Measurements from ENCODE around the gene PRR15. TPM values are rescaled to one million over a fixed set of nuclear protein-coding genes. Genes with fewer than 3 reads are reported as not detected.

PRR15 gene
- total RNA-seq, 1 experiment from 2014 or later = 2.9 TPM

GRCh38 chr7:29598137-29598536 lies 34.5 kb downstream of the PRR15 start (continued):
- TF ChIP-seq REST (IDR thresholded peaks at IDR 0.05; ENCODE audit: low read depth) = no peak
- TF ChIP-seq SP1 (IDR thresholded peaks at IDR 0.05; ENCODE audit: low read depth) = no peak
- no peak for TF ChIP-seq EZH2phosphoT487 (IDR thresholded peaks at IDR 0.05; ENCODE audit: borderline replicate concordance)
- no peak for TF ChIP-seq ELF1 (IDR thresholded peaks at IDR 0.05; ENCODE audit: borderline replicate concordance, low read depth)
- TF ChIP-seq EZH2 (IDR thresholded peaks at IDR 0.05) = no peak
- TF ChIP-seq CTCF (IDR thresholded peaks at IDR 0.05 in 2 of 3, conservative IDR thresholded peaks at IDR 0.05 in 1 of 3; ENCODE audit: borderline replicate concordance in 1 of 3, insufficient read depth in 1 of 3, low read depth in 2 of 3, low read length in 2 of 3) = no peak
- TF ChIP-seq YY1 (IDR thresholded peaks at IDR 0.05; ENCODE audit: extremely low read depth, insufficient replicate concordance, low read depth, low read length) = no peak

GRCh38 chr7:29598613-29599012 lies 35.0 kb downstream of the PRR15 start:
- RAD21 ChIA-PET (ENCODE audit: low non-redundant PET in 1 of 2, low total read pairs in 2 of 2, uncharacterized antibody in 2 of 2, unreplicated experiment in 2 of 2) = no interaction called here
- no peak for ATAC-seq
- TF ChIP-seq RAD21 (IDR thresholded peaks at IDR 0.05; ENCODE audit: low read depth) = no peak
- no peak for TF ChIP-seq ZFX (IDR thresholded peaks at IDR 0.05)
- TF ChIP-seq EZH2 (IDR thresholded peaks at IDR 0.05) = no peak
- no peak for TF ChIP-seq TCF7L2 (IDR thresholded peaks at IDR 0.05; ENCODE audit: borderline replicate concordance, extremely low read depth, insufficient read depth, insufficient read length)
- no peak for TF ChIP-seq YY1 (IDR thresholded peaks at IDR 0.05; ENCODE audit: extremely low read depth, insufficient replicate concordance, low read depth, low read length)
- Histone ChIP-seq H3K36me3 (ENCODE audit: control insufficient read depth in 1 of 2, insufficient read depth in 2 of 2, low read length in 2 of 2) (no peaks in the 10 kb centered on the region), H3K27me3 (ENCODE audit: insufficient read depth, low read length) (no peaks in the 10 kb centered on the region), H2AFZ (ENCODE audit: low read depth, low read length, poor library complexity, severe bottlenecking) (no peak overlapping the region), H3K4me2 (ENCODE audit: low read length) (no peak overlapping the region), H3K79me2 (ENCODE audit: insufficient read depth, low read length) (no peaks in the 10 kb centered on the region), H3K9me3 (ENCODE audit: control insufficient read depth in 1 of 2, insufficient read depth in 1 of 2, low read depth in 1 of 2, low read length in 2 of 2) (no peaks in the 10 kb centered on the region), H3K4me3 (replicated peaks in 1 of 2; ENCODE audit: low read depth in 1 of 2, low read length in 2 of 2) (no peak overlapping the region), H4K20me1 (ENCODE audit: insufficient read depth) (no peaks in the 10 kb centered on the region), H3K27ac (ENCODE audit: low read depth, low read length) (no peak overlapping the region), H3K4me1 (ENCODE audit: control insufficient read depth in 1 of 2, insufficient read depth in 2 of 2, low read length in 2 of 2) (no peaks in the 10 kb centered on the region), H3K9ac (ENCODE audit: low read length) (no peak overlapping the region), H3K9me2 (ENCODE audit: insufficient read depth) (no peaks in the 10 kb centered on the region)
- CTCF ChIA-PET = interaction anchor here (1.3 kb wide), 1 partner anchor 10 kb away, joined by 4 read pairs; no protein-coding TSS in a partner anchor
- BruUV-seq (replicated peaks) = no TSS peak
- DNase-seq (ENCODE audit: low read depth, low spot score) = no peak
- POLR2A ChIA-PET = no interaction called here
- intact Hi-C loops (cut with micrococcal nuclease) = no loop called here
